ENCODE results near the gene TRIM38.
A peak's percentile ranks its signal among the peaks of the same experiment; 100 is the strongest.

Gene TRIM38

GRCh38 chr6:25916789-25917490 lies 45.7 kb upstream of the TRIM38 start:
- H3K27ac ChIP-seq (replicated peaks): no peak overlapping the region
- H3K27me3 ChIP-seq (ENCODE audit: insufficient read depth, poor library complexity, severe bottlenecking): no peaks in the 10 kb centered on the region
- TF ChIP-seq, protein P1, sequence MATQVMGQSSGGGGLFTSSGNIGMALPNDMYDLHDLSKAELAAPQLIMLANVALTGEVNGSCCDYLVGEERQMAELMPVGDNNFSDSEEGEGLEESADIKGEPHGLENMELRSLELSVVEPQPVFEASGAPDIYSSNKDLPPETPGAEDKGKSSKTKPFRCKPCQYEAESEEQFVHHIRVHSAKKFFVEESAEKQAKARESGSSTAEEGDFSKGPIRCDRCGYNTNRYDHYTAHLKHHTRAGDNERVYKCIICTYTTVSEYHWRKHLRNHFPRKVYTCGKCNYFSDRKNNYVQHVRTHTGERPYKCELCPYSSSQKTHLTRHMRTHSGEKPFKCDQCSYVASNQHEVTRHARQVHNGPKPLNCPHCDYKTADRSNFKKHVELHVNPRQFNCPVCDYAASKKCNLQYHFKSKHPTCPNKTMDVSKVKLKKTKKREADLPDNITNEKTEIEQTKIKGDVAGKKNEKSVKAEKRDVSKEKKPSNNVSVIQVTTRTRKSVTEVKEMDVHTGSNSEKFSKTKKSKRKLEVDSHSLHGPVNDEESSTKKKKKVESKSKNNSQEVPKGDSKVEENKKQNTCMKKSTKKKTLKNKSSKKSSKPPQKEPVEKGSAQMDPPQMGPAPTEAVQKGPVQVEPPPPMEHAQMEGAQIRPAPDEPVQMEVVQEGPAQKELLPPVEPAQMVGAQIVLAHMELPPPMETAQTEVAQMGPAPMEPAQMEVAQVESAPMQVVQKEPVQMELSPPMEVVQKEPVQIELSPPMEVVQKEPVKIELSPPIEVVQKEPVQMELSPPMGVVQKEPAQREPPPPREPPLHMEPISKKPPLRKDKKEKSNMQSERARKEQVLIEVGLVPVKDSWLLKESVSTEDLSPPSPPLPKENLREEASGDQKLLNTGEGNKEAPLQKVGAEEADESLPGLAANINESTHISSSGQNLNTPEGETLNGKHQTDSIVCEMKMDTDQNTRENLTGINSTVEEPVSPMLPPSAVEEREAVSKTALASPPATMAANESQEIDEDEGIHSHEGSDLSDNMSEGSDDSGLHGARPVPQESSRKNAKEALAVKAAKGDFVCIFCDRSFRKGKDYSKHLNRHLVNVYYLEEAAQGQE (IDR thresholded peaks at IDR 0.05; ENCODE audit: insufficient replicate concordance, low read depth): no peak
- H3K4me3 ChIP-seq (replicated peaks; ENCODE audit: insufficient read depth, low read length): no peak overlapping the region
- DNase-seq (ENCODE audit: low read depth in 1 of 2, low spot score in 1 of 2): no peak

GRCh38 chr6:25918083-25918683 lies 44.4 kb upstream of the TRIM38 start:
- H3K4me3 ChIP-seq (replicated peaks; ENCODE audit: insufficient read depth, low read length): no peak overlapping the region
- DNase-seq (ENCODE audit: low read depth in 1 of 2, low spot score in 1 of 2): no peak
- TF ChIP-seq GABPA (IDR thresholded peaks at IDR 0.05; ENCODE audit: low read depth): no peak
- TF ChIP-seq, protein P2, sequence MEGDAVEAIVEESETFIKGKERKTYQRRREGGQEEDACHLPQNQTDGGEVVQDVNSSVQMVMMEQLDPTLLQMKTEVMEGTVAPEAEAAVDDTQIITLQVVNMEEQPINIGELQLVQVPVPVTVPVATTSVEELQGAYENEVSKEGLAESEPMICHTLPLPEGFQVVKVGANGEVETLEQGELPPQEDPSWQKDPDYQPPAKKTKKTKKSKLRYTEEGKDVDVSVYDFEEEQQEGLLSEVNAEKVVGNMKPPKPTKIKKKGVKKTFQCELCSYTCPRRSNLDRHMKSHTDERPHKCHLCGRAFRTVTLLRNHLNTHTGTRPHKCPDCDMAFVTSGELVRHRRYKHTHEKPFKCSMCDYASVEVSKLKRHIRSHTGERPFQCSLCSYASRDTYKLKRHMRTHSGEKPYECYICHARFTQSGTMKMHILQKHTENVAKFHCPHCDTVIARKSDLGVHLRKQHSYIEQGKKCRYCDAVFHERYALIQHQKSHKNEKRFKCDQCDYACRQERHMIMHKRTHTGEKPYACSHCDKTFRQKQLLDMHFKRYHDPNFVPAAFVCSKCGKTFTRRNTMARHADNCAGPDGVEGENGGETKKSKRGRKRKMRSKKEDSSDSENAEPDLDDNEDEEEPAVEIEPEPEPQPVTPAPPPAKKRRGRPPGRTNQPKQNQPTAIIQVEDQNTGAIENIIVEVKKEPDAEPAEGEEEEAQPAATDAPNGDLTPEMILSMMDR (IDR thresholded peaks at IDR 0.05; ENCODE audit: insufficient read depth, low read length): no peak
- TF ChIP-seq, protein P1 (IDR thresholded peaks at IDR 0.05; ENCODE audit: insufficient replicate concordance, low read depth): no peak
- no peak for TF ChIP-seq SPI1 (IDR thresholded peaks at IDR 0.05; ENCODE audit: borderline replicate concordance, low read depth)
- TF ChIP-seq POLR2AphosphoS5 (IDR thresholded peaks at IDR 0.05; ENCODE audit: low read depth): no peak
- H3K27me3 ChIP-seq (ENCODE audit: insufficient read depth, poor library complexity, severe bottlenecking): no peaks in the 10 kb centered on the region
- H3K27ac ChIP-seq (replicated peaks): no peak overlapping the region

DNA sequence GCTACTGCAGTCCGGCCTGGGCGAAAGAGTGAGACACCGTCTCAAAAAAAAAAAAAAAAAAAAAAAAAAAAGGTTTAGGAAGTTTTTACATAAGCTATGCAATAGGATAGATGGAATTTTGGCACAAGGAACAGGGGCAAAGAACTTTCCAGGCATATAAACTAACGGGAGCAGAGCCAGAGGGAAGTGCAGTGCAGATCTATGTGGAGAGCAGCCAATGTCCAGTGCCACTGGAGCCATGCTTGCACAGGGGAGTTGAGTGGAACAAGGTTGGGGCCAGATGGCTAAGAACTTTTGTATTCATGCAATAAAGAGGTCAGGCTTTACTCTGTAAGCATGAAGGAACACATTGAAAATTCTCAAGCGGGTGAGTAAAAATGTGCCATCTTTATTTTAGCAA lies 42.9 kb upstream of the TRIM38 start:
- Histone ChIP-seq H3K27me3 (ENCODE audit: insufficient read depth, poor library complexity, severe bottlenecking) (no peaks in the 10 kb centered on the region), H3K27ac (replicated peaks) (no peak overlapping the region), H3K4me3 (replicated peaks; ENCODE audit: insufficient read depth, low read length) (no peak overlapping the region)
- TF ChIP-seq SPI1 (IDR thresholded peaks at IDR 0.05; ENCODE audit: borderline replicate concordance, low read depth): no peak
- TF ChIP-seq GABPA (IDR thresholded peaks at IDR 0.05; ENCODE audit: low read depth): no peak
- TF ChIP-seq, protein P2 (IDR thresholded peaks at IDR 0.05; ENCODE audit: insufficient read depth, low read length): no peak
- no peak for DNase-seq (ENCODE audit: low read depth in 1 of 2, low spot score in 1 of 2)

DNA sequence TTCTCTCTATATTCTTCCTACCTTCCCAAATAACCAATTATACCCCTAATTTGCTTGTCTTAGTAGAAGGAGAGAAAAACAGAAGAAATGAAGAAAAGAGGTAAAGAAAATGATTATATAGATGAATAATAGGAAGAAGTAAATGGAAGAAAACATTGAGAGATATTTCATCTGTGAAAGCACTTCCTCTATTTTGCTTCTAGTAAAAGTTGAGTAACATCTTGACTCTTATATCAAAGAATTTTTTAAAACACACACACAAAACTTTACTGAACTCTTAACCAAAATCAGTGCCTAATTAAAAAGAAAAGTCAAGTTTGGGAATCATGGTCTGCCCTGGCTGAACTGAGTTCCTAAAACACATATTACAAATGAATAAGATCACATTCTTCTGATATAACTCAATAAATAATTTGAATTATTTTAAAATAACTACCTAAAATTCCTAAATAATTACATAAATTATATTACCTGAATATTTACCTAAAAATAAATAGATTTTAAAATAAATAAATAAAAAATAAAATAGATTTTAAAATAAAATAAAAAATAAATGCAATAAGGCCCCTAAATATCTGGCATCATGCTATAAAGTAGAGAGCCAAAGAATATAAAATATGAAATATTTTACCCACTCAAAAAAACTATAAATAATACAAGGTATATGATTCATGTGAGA lies 40.9 kb upstream of the TRIM38 start:
- no peak for DNase-seq (ENCODE audit: low read depth in 1 of 2, low spot score in 1 of 2)
- Histone ChIP-seq H3K27ac (replicated peaks) (no peak overlapping the region), H3K4me3 (replicated peaks; ENCODE audit: insufficient read depth, low read length) (no peak overlapping the region), H3K27me3 (ENCODE audit: insufficient read depth, poor library complexity, severe bottlenecking) (no peaks in the 10 kb centered on the region)
- peak; percentile 92 for TF ChIP-seq SPI1 (IDR thresholded peaks at IDR 0.05; ENCODE audit: borderline replicate concordance, low read depth)
- no peak for TF ChIP-seq POLR2AphosphoS5 (IDR thresholded peaks at IDR 0.05; ENCODE audit: low read depth)
- TF ChIP-seq, protein P2 (IDR thresholded peaks at IDR 0.05; ENCODE audit: insufficient read depth, low read length): no peak
- TF ChIP-seq, protein P1 (IDR thresholded peaks at IDR 0.05; ENCODE audit: insufficient replicate concordance, low read depth): no peak
- TF ChIP-seq GABPA (IDR thresholded peaks at IDR 0.05; ENCODE audit: low read depth): no peak
